Activated T-helper 1 cell treated with Interleukin-2 at 50 U/mL for 16 hours (primary cell): ENCODE results near the gene CRADD.
"Not testable (repeated sequence)": the region's sequence is repeated elsewhere in the genome, so short reads cannot be mapped to it uniquely, and the experiment has no call there.

ENCODE experiments used
- DNase-seq: peaks from one replicate; pipeline ENCODE4 v3.0.0-alpha.2; 2020; ENCODE audit warnings: low read depth

Gene CRADD

GRCh38 chr12:93706824-93707223, 29.6 kb downstream of the CRADD start:
- no peak for DNase-seq

DNA sequence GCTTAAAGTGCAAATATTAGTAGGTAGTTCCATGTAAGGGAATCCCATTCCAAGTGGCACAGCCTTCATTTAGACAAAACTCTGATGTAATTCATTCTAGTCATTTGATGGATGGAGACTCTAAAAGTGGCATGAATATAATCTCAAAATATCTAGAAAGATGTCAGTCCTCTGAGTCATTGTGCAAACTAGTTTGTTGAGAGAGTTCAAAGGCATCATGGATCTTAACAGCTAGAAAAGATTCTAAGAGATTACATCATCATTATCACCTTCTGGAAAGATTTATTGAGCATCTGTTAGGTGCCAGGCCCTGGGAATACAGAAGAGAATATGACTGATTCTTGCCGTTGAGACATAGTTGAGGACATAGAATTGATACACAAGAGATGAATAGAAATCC, 30.7 kb downstream of the CRADD start:
- DNase-seq, result no peak

DNA sequence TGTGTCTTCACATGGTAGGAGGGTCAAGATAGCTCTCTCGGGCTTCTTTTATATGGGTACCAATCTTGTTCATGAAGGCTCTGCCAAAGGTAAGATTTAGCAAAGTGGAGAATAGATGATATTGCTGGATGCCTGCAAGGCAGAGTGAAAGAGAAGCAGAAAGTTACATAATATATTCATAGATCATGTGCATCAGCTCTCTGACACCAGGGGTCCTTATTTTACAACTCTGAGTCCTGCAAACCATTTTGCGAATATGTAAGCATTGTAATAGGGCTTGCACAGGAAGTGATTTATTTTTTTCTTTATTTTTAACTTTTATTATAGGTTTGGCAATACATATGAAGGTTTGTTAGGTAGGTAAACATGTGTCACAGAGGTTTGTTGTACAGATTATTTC, 31.8 kb downstream of the CRADD start:
- no peak for DNase-seq

DNA sequence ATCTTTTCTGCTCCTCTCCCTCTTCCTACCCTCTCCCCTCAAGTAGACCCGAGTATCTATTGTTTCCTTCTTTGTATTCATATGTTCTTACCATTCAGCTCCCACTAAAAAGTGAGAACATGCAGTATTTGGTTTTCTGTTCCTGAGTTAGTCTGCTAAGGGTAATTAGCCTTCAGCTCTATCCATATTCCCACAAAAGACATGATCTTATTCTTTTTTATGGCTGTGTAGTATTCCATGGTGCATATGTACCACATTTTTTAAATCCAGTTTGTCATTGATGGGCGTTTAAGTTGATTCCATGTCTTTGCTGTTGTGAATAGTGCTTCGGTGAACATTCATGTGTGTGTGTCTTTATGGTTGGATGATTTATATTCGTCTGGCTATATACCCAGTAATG, 32.2 kb downstream of the CRADD start:
- no peak for DNase-seq

DNA sequence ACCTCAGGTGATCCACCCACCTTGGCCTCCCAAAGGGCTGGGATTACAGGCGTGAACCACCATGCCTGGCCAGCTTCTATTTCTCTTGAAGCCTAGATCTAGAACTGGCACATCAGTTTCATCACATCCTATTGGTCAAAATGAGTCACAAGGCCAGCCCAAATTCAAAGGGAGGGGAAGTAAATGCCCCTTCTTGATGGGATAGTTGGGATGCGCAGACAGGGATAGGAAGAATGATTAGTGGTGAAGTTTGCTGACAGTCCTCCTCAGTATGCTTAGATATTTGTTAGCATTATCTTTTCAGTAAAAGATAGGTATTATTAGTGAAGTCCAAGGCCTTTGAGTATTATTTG, 33.4 kb downstream of the CRADD start:
- DNase-seq, result no peak

- not testable (repeated sequence) for DNase-seq
These were observed 34.3 kb downstream of the CRADD start for GRCh38 chr12:93711502-93711901.

DNA sequence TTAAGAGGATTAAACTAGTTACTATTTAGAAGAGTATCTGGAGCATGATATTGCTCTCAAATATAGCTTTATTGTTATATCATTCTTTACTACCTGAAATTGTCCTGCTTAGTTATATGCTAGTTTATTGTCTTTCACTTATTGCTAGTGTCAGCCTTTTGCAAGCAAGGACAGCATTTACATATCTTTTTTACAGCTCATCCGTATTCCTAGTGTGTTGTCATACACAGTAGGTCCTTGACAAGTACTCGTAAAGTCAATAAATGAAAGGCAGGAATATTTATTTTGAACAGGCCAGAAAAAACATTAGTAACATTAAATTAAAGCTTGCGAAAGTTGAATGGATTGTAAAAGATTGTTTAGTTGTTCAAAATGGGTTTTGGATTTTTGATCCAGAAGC, 35.0 kb downstream of the CRADD start:
- no peak for DNase-seq

DNA sequence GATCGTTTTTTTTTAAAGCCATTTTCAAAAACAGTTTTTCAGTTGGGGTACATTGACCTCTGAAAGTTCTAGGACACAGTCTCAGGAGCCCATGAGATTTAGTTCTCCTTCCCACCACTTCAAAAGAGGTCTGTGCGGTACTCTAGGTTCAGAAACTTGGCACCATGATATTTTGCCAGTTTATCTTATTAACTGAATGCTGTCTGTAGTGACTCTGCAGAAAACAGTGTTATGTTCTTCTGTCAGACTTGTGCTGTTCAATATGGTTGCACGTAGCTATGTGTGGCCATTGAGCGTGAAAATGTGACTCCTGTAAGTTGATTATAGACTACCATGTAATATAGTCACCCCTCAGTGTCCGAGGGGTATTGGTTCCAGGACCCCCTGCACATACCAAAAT, 35.9 kb downstream of the CRADD start:
- no peak for DNase-seq

- DNase-seq, result no peak
These were observed 36.6 kb downstream of the CRADD start for GRCh38 chr12:93713800-93714199.

DNA sequence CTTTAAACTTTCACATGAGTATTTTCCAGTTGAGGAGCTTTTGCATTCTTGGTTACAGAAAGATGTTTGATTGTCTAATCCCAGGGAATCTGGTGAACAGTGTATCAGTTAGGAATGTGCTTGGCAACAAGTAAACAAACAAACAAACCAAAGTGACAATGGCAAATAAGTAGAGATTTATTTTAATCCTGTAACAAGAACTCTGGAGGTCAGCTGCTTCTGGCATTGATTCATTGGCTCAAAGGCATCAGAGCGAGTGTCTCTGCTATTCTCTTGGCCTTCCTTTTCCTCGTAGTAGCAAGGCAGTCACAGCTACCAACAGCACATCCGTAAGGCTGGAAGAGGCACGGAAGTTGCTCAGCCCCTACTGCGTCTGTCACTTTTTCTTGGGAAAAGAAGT, 37.2 kb downstream of the CRADD start:
- no peak for DNase-seq

DNA sequence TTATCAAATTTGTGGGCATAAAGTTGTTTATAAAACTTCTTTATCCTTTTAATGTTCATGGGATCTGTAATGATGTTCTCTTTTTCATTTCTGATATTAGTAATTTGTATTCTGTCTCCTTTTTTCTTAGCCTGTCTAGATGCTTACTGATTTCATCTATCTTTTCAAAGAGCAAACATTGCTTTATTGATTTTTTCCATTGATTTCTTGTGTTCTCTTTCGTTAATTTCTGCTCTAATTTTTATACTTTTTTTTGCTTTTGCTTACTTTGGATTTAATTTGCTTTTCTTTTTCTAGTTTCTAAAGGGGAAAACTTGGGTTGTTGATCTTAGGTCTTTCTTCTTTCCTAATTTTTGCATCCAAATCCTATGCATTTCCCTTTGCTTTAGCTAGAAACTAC, 42.5 kb downstream of the CRADD start:
- DNase-seq, result no peak

DNA sequence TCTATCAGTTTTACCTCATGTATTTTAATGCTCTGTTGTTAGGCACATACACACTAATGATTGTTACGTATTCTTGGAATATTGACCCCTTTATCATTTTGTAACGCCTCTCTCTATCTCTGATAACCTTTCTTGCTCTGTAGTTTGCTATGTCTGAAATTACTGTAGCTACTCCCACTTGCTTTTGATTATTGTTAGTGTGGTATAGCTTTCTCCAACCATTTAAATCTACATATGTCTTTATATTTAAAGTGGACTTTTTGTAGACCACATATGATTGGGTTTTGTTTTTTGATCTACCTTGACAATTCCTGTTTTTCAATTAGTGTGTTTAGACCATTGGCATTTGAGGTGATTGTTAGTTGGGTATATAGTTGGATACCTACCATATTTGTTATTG, 43.4 kb downstream of the CRADD start:
- no peak for DNase-seq

DNA sequence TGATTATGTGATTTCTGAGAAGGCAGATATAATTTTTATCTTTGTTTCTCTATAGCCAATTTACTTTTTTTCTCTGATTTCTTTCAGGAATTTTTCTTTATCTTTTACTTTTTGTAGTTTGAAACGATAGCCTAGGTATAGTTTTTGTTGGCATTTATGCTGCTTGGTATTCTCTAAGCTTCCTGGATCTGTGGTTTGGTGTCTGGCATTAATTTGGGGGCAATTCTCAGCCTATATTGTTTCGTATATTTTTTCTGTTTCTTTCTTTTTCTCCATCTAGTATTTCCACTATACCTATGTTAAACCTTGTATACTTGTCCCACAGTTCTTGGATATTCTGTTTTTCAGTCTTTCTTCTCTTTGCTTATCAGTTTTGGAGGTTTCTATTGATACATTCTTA, 45.0 kb downstream of the CRADD start:
- DNase-seq, result no peak

DNA sequence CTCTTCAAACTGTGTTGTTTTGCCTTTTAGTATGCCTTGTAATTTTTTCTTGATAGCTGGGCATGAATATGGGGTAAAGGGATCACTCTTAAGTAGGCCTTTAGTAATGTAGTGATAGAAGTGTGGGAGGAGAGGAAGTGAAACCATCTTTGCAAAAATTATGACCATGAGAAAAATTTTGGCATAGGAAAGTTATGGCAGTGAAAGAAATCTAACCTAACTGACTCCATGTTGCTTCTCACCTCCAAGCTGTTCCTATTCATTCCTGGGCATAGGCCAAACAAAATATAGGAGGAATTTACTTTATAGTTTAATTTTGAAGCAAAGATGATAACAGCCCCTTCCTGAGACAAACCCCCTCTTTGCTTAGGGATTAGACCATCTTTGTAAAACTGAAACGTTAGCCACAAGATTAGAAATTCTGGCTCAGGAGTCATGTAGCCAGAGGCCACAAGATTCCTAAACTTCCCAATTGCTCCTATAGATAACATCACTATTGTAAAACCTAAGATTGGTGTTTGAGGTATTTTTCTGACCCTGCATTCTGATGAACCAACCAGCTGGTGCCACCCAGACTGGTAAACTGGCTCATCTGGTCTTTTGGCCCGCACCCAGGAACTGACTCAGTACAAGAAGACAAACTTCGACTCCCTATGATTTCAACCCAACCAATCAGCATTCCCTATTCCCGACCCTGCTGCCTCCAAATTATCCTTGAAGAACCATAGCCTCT, 45.8 kb downstream of the CRADD start:
- no peak for DNase-seq

- DNase-seq, result no peak
These were observed 46.4 kb downstream of the CRADD start for GRCh38 chr12:93723568-93723930.

DNA sequence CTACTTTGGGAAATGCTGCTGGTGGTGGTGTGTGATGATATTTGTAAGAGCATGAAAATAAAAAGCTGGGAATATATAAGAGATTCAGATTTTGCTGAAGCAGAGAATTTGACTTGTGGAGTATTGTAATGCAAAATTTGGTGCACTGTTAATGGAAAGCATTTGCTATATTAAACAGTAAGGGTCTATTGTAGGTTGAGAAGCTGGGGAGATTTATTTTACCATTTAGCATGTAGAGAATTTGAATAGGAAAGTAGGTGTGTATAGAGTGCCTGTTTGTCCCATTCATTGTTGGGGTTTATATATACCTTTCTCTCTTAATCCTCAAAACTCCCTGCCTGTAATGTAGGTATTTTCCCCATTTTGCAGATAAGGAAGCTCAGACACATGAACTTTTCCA, 48.4 kb downstream of the CRADD start:
- no peak for DNase-seq

DNA sequence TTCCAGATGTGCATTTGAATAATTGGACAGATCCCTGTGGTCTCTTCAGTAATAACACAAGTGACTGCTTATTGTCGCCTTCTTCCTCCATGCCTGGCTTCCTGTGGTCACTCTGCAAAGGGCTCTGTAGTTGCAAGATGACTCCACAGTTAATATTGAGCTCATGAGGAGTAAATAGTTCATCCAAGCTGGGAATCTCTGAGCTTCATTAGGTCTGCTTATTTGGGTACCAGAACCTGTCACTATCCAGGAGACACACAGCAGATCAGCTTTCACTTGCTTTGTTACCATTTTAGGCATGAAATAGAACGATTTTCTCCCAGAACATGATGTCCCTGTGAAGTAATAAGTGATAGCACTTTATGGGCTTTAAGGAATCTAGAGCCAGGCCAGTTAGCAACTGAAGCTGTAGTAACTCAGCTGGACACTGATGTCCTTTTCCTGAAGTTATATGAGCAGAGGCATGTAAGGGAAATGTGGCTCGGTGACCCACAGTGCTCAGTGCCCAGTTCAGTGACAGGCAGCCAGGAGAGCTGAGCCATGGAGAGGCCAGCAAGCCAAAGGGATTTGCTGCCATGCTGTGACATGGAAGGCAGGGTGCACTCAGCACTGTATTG, 50.1 kb downstream of the CRADD start:
- DNase-seq, result no peak

- DNase-seq, result no peak
These were observed 50.7 kb downstream of the CRADD start for GRCh38 chr12:93727911-93728310.

DNA sequence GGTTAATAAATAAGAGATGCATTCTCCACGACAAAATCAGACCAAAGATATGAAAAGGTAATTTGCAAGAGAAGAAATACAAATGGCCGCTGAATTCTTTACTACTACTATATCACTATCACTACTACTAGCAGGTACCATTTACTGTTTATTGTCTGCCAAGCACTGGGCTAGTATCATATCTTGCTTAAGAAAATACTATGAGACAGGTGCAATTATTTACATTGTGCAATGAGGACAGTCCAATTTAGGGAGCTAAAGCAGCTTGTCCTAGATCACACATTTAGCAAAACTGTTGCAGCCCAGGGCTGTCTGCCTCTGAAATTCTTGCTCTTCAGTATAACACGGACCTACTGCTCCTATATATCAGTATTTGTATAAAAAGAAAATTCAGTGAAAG, 52.8 kb downstream of the CRADD start:
- DNase-seq, result no peak

DNA sequence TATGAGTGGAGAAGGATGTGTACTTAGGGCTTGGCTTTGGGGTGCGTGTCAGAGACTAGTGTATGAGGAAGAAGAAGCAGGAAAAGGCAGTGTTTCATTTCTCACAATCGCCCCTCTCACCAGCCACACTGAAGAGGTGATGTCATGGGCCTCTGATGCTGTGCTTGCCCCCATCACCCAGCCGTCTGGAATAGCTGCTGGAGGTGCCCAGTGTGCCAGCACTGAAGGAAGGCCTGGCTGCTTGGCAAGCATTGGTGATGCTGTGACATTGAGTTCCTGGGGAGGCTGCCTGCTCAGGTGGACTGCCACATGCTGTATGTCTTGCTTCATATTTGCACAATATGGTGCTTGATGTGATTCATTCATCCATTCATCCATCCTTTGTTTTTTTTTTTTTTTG, 56.2 kb downstream of the CRADD start:
- DNase-seq, result no peak

GRCh38 chr12:93733928-93734327, 56.8 kb downstream of the CRADD start:
- DNase-seq, result no peak

DNA sequence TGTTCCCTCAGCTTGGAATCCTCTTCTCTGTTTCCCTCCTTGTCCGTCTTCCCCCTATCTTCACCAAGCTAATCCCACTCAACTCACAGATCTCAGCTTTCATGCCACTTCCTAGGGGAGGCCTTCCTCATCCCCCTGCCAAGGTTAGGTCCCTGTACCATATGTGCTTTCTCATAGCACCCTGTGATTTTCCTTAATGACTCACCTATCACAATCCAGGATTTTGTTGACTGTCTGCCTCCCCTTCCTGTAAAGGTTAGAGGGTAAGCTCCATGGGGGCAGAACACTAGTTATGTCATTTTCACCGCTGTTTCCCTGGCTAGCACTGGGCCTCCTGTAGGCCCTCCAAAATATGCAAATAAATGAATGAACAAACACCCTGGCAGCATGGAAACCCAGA, 57.6 kb downstream of the CRADD start:
- no peak for DNase-seq

- no peak for DNase-seq
These were observed 59.5 kb downstream of the CRADD start for GRCh38 chr12:93736640-93737178.
